NCI-H774 (cell line): ENCODE results near the gene EML4.
A peak's percentile ranks its signal among the peaks of the same experiment; 100 is the strongest.

ENCODE experiments used
- DNase-seq: peaks from one replicate; lab custom pipeline; 2025; lab: John Stamatoyannopoulos, UW

The EML4 gene

DNA sequence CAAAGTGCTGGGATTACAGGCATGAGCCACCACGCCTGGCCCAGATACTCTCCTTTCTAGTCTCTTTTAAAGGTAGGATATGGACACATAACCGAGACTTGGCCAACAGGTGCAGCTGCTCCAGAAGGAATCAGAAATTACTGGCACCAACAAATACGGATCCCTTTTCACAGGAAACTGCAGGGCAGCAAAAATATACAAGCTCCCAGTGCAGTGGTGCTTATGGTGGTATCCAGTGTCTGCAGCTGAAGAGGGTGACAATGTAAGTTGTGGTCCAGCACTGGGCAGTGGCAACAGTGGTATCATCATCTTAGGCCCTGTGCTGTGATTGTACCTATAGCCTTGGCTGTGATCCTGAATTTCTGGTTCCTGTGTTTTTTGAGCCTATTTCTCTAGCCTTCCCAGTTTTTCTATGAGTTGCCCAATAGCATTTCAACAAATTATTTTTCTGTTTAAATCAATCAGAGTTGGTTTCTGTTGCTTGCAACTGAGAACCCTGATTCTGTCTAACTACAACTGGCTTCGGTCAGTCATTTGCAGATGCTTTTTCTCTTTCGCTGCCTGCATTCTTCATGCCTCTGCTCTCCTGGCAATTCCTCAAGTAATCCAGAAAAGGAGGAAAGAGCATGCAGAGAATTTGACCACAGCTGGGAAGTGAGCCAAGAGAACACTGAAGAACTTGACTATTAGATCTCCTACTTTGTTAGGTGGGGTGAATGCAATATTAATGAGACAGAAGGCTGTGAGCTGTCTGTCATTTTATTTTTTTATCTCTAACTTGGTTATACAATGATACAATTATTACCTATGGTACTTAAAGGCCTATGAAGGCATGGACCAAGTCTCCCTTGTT lies 30.8 kb upstream of the EML4 start:
- DNase-seq = no peak

DNA sequence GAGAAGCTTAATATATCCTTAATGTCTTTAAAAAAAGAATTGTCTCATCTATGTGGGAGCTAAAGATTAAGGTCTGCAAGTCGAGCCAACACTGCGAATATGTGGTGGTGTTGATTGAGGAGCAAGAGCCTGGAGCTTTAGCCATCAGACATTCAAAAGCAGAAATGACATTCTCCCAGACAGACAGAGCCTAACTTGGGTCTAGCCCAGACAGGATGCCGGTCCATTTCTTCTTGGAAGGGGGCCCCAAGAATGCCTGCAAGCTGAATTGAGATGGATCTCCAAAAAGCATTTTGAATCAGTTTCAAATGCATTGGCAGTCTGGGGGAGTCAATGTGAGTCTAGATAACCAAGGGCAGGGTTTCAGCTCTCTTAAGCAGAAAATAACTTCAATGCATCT lies 30.1 kb upstream of the EML4 start:
- no peak for DNase-seq

DNA sequence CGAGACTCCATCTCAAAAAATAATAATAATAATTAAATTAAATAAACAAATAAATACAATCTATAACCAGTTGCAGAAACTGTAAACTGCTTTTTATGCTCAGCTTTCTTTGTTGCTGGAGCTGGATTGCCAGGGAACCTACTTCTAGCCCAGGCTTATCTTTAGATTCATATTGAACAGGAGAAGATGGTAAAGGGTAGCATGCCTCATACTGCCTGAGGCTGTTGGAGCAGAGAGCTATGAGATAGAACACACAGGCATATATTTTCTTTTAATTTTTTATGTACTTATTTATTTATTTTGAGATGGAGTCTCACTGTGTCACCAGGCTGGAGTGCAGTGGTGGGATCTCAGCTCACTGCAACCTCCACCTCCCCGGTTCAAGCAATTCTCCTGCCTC lies 28.7 kb upstream of the EML4 start:
- no peak for DNase-seq

GRCh38 chr2:42141687-42142546 lies 27.2 kb upstream of the EML4 start:
- peak; percentile 47 for DNase-seq

DNA sequence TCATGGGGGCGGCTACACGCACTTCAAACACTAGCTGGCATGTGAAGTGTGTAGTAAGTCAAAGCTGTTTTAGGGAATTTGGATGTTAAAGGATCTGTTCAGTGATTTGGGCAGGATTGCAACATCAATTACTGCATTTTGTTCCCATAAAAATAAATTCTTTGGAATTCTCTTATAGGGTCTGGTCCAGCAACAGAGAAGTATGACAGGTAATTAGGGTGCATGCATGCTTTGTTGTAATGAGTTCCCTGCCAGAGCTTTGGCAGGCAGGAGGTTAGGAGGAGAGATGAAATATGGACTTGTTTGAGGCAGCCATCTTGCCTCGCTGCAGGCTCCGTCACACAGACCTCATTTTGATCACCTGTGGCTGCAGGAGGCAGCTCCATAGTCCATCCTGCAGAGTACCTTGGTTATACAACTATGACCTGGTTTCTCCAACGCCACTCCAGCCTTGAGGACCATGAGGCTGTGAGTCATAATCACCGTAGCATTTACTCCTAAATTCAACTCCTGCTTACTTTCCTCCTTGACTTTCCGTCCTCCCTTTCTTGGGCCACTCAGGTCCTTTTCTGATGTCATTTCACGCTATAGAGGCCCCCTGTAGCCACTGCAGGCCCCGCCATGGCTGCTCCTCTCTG lies 26.5 kb upstream of the EML4 start:
- DNase-seq = no peak

DNA sequence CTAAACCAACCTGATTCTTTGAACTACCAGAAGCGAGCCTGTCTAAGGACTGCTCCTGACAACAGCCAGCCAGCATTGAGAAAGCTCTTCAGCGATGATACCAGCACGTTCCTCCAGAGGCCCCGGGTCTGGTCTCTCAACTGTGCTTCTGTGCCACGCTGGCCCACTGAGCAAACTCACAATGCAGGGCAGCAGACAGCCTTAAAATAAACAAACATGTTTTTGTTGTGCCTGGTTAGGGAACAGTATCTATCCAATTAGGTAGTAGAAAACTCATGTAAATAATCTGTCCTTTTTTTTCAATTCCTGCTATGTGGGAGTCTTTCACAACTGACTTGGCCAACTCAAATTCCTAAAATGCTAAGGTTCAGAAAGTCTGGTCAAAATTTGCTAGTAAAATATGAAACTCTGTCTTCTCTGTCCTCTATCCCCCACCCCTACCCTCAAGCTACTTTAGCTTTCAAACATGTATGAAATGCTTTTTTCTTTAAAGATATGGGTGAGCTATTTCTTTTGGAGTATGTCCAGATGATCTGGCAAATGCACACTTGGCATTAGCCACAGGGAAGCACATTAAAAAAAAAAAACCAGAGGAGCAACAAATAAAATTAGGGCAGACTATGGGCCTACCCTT lies 21.4 kb upstream of the EML4 start:
- no peak for DNase-seq

- no peak for DNase-seq
Observed at GRCh38 chr2:42150159-42150558, 19.0 kb upstream of the EML4 start.

- DNase-seq = no peak
Observed at GRCh38 chr2:42153944-42154581, 15.1 kb upstream of the EML4 start.

DNA sequence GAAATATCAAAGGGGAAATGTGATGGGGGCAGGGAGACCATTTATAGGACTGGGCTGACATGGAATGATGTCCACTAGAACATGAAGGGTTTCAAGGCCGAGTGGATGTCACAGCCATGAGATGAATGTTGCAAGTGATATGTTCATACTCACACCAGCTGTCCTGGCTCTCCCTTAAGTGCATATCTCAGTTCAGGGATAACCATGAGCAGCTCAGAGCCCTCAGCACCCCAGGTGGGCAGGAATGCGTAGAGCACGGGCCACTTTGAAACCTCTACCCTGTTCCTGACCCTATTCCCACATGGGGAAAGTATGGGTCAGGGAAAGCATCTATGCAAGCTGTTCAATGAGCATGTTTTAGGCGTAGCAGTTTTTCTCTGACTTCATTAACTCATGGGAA lies 12.4 kb upstream of the EML4 start:
- no peak for DNase-seq

DNA sequence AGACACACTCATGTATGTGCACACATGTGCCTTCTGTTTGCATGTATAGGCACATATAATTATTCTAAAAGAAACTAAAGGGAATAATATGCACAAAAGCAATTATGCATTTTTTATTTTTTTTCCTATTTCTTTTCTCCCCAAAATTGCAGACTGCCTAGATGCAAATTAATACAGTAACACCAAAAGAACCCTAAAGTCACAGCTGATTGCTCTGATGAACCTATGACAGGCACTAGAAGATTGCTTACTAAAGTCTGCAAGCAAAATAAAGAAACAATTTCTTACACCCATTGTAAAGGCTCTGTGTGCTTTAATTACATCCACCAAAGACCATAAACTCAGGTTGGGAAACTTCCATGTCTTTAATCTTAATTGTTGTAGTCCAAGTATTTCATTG lies 7.7 kb upstream of the EML4 start:
- DNase-seq = no peak

GRCh38 chr2:42163444-42164045 lies 5.6 kb upstream of the EML4 start:
- no peak for DNase-seq

GRCh38 chr2:42164046-42164445 lies 5.1 kb upstream of the EML4 start:
- no peak for DNase-seq

DNA sequence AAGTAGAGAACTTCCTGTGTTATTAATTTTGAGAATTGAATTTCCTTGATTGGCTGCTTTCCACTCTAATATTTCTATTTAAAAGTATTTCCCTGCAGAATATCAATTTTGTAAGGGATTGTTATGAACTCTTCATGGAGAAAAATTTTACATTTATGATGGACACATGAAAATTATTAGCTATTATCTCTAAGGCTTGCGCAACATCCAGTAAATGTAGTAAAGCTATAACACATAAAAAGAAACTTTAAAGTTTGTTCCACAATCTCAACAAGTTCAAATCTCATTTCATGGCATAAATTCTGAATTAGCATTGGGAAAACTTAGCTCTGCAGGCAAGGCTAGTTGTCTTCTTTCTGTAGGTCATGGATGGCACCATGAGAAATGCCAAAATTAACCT lies 4.2 kb upstream of the EML4 start:
- no peak for DNase-seq

GRCh38 chr2:42167458-42167857 lies 1.7 kb upstream of the EML4 start:
- DNase-seq = no peak

GRCh38 chr2:42168459-42169099 lies 574 bp upstream of the EML4 start:
- DNase-seq = no peak

DNA sequence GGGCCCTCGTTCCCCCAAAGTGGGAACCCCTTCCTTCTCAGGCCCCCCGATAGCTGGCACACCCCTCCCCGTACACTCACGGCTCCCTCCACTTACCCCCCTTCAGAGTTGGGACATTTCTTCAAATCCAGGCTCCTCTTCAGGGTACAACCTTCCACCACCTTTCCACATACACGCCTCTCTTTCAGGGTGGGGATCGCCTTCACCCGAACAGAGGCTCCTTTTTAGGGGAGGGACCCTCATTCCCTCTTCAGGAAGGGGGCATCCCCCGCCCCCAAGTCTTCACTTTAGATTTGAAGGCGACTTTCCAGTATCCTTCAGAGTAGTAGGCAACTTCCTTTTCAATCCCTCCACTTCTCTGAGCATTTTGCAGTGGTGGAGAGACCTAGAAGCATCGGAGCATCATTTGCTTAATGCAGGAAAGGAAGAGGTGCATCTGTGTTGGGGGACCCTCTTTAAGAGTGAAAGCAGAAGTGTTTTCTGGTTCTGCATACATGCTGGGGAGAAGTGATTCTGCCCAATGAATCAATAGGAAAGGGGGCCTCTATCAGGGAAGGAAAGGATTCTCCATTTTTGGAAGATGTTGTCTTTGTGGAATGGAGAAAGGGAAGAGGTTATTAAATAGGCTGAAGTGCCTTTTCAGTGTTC lies 845 bp downstream of the EML4 start:
- DNase-seq = no peak

- DNase-seq = no peak
Observed at GRCh38 chr2:42170619-42171395, 1.7 kb downstream of the EML4 start.

GRCh38 chr2:42171396-42171980 lies 2.3 kb downstream of the EML4 start:
- no peak for DNase-seq

DNA sequence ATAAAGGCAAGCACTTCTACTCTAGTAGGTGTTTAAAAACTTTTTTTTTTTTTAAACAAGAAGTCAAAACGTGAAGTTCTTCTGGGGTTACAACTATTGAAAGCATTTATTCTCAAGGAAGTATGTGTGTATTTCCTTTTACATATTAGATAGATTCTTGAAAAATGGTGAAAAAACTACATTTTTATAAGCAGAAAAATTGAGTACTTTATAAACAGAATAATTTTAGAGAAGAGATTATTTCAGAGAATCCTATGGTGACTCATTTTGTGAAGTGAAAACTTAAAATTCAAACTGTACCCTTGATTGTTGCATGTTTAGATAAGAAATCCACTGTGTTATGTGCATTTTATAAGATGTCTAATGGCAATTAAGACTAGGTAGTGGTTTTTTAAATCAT lies 2.9 kb downstream of the EML4 start:
- DNase-seq = no peak
